Central memory CD8-positive, alpha-beta T cell (primary cell): ENCODE data around the gene POFUT1.

Experiments
- ATAC-seq: fragments of 150-1000 bp; cut with Tn5 transposase; replicated peaks from 2 replicates; pipeline ENCODE4 v1.10.0; 2022; ENCODE audit warnings: mild to moderate bottlenecking, moderate FRiP score, moderate number of reproducible peaks; ENCODE audit not compliant: poor library complexity, severe bottlenecking; ENCODE audit errors: extremely low read depth
- DNase-seq, 2 donors: peaks; one replicate each; pipeline ENCODE4 v3.0.0; 2021; ENCODE audit warnings: low spot score in 2 of 2
- H3K27ac Mint-ChIP-seq: one replicate; pipeline ENCODE4 v1.8.0; 2022; ENCODE audit warnings: low read depth, mild to moderate bottlenecking, moderate library complexity, mixed read lengths
- H3K27me3 Mint-ChIP-seq: one replicate; pipeline ENCODE4 v1.8.0; 2022; ENCODE audit warnings: mixed read lengths
- H3K36me3 Mint-ChIP-seq: one replicate; pipeline ENCODE4 v1.8.0; 2022; ENCODE audit warnings: mild to moderate bottlenecking, moderate library complexity, mixed read lengths; ENCODE audit not compliant: insufficient read depth
- H3K4me1 Mint-ChIP-seq: one replicate; pipeline ENCODE4 v1.8.0; 2022; ENCODE audit warnings: mixed read lengths
- H3K4me3 Mint-ChIP-seq: one replicate; pipeline ENCODE4 v1.8.0; 2022; ENCODE audit warnings: mild to moderate bottlenecking, moderate library complexity, mixed read lengths
- H3K9me3 Mint-ChIP-seq: one replicate; pipeline ENCODE4 v1.8.0; 2022; ENCODE audit warnings: mixed read lengths

Gene POFUT1

GRCh38 chr20:32205110-32205842, 2.4 kb upstream of the POFUT1 start:
- Mint-ChIP-seq H3K4me3 (peak overlapping the region; percentile 95), H3K9me3 (no peaks in the 10 kb centered on the region), H3K4me1 (peaks cover 78% of the 10 kb centered on the region), H3K36me3 (peaks cover 20% of the 10 kb centered on the region), H3K27me3 (no peaks in the 10 kb centered on the region), H3K27ac (peak overlapping the region; percentile 95)
- DNase-seq: no peak
- ATAC-seq: no peak

GRCh38 chr20:32205843-32206759, 1.6 kb upstream of the POFUT1 start:
- H3K27ac Mint-ChIP-seq: peak overlapping the region; percentile 95
- peak overlapping the region; percentile 95 for H3K4me3 Mint-ChIP-seq
- H3K9me3 Mint-ChIP-seq: no peaks in the 10 kb centered on the region
- H3K4me1 Mint-ChIP-seq: peaks cover 86% of the 10 kb centered on the region
- no peak for ATAC-seq
- H3K27me3 Mint-ChIP-seq: no peaks in the 10 kb centered on the region
- peaks cover 18% of the 10 kb centered on the region for H3K36me3 Mint-ChIP-seq
- DNase-seq: no peak

GRCh38 chr20:32206760-32207625, 687 bp upstream of the POFUT1 start:
- Mint-ChIP-seq H3K36me3 (peaks cover 19% of the 10 kb centered on the region), H3K4me1 (peaks cover 88% of the 10 kb centered on the region), H3K9me3 (no peaks in the 10 kb centered on the region), H3K27ac (peak overlapping the region; percentile 95), H3K4me3 (peak overlapping the region; percentile 95), H3K27me3 (no peaks in the 10 kb centered on the region)
- no peak for DNase-seq
- ATAC-seq: no peak

GRCh38 chr20:32208499-32209154, 947 bp downstream of the POFUT1 start:
- no peak for ATAC-seq
- no peaks in the 10 kb centered on the region for H3K9me3 Mint-ChIP-seq
- H3K36me3 Mint-ChIP-seq: peaks cover 27% of the 10 kb centered on the region
- peak overlapping the region; percentile 59 for H3K27ac Mint-ChIP-seq
- H3K27me3 Mint-ChIP-seq: no peaks in the 10 kb centered on the region
- DNase-seq: no peak
- H3K4me3 Mint-ChIP-seq: peak overlapping the region; percentile 95
- H3K4me1 Mint-ChIP-seq: peaks cover 72% of the 10 kb centered on the region

GRCh38 chr20:32209850-32210605, 2.3 kb downstream of the POFUT1 start:
- ATAC-seq: no peak
- Mint-ChIP-seq H3K27me3 (no peaks in the 10 kb centered on the region), H3K9me3 (no peaks in the 10 kb centered on the region), H3K36me3 (peaks cover 27% of the 10 kb centered on the region), H3K27ac (peak overlapping the region; percentile 75), H3K4me3 (peak overlapping the region; percentile 39), H3K4me1 (peaks cover 58% of the 10 kb centered on the region)
- DNase-seq: no peak

GRCh38 chr20:32213870-32214269, 6.2 kb downstream of the POFUT1 start:
- DNase-seq (no peak), ATAC-seq (no peak)
- H3K27me3 Mint-ChIP-seq: no peaks in the 10 kb centered on the region
- peaks cover 22% of the 10 kb centered on the region for H3K36me3 Mint-ChIP-seq
- no peaks in the 10 kb centered on the region for H3K9me3 Mint-ChIP-seq
- no peak overlapping the region for H3K4me3 Mint-ChIP-seq
- H3K27ac Mint-ChIP-seq: no peak overlapping the region
- peaks cover 28% of the 10 kb centered on the region for H3K4me1 Mint-ChIP-seq

- no peak for DNase-seq
- peaks cover 15% of the 10 kb centered on the region for H3K4me1 Mint-ChIP-seq
- H3K27me3 Mint-ChIP-seq: no peaks in the 10 kb centered on the region
- H3K36me3 Mint-ChIP-seq: peaks cover 27% of the 10 kb centered on the region
- ATAC-seq: no peak
- H3K4me3 Mint-ChIP-seq: no peak overlapping the region
- H3K27ac Mint-ChIP-seq: no peak overlapping the region
- no peaks in the 10 kb centered on the region for H3K9me3 Mint-ChIP-seq
Measured at GRCh38 chr20:32215147-32215546, 7.5 kb downstream of the POFUT1 start.

- Mint-ChIP-seq H3K4me1 (peaks cover 10% of the 10 kb centered on the region), H3K4me3 (no peak overlapping the region), H3K9me3 (no peaks in the 10 kb centered on the region), H3K27me3 (no peaks in the 10 kb centered on the region), H3K36me3 (peaks cover 25% of the 10 kb centered on the region), H3K27ac (no peak overlapping the region)
- no peak for ATAC-seq
- DNase-seq: no peak
Measured at GRCh38 chr20:32215729-32216128, 8.0 kb downstream of the POFUT1 start.

- no peaks in the 10 kb centered on the region for H3K9me3 Mint-ChIP-seq
- no peak overlapping the region for H3K27ac Mint-ChIP-seq
- peaks cover 6% of the 10 kb centered on the region for H3K4me1 Mint-ChIP-seq
- no peak overlapping the region for H3K4me3 Mint-ChIP-seq
- H3K27me3 Mint-ChIP-seq: no peaks in the 10 kb centered on the region
- H3K36me3 Mint-ChIP-seq: peaks cover 26% of the 10 kb centered on the region
- DNase-seq (no peak), ATAC-seq (no peak)
Measured at GRCh38 chr20:32216179-32217142, 8.8 kb downstream of the POFUT1 start.

GRCh38 chr20:32218156-32218900, 10.6 kb downstream of the POFUT1 start:
- Mint-ChIP-seq H3K9me3 (no peaks in the 10 kb centered on the region), H3K4me3 (no peak overlapping the region), H3K4me1 (no peaks in the 10 kb centered on the region), H3K36me3 (peaks cover 17% of the 10 kb centered on the region), H3K27me3 (no peaks in the 10 kb centered on the region), H3K27ac (no peak overlapping the region)
- DNase-seq: no peak
- no peak for ATAC-seq
